Measurements from ENCODE around the gene PRAMEF17. TPM values are rescaled to one million over a fixed set of nuclear protein-coding genes. Genes with fewer than 3 reads are reported as not detected.
A peak's percentile ranks its signal among the peaks of the same experiment; 100 is the strongest.
"Not testable (repeated sequence)": the region's sequence is repeated elsewhere in the genome, so short reads cannot be mapped to it uniquely, and the experiment has no call there.

PRAMEF17 gene
- total RNA-seq, 6 donors from 2014 or later: not detected

DNA sequence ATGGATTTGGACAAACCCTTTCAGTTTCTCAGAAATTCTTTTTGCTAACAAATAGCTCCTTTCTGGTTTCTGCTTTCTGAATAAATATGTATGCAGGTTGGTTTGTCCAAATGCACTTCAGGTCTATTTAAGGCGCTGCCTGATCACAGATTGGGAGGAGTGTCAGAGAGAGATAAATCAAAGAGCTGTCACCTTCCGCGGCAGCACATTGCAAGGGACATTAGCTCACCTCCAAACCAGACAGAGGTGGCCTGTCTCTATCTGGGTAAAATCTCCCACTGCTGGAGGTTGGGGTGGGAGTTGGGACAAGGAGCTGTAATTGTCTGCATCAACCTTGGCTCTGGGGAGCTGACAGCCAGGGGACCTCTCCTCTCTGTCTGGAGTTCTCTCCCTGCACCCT, 46.0 kb downstream of the PRAMEF17 start:
- no peak for TF ChIP-seq EP300 (IDR thresholded peaks at IDR 0.05)
- no peak for TF ChIP-seq POLR2A (IDR thresholded peaks at IDR 0.05)
- TF ChIP-seq, protein P1, sequence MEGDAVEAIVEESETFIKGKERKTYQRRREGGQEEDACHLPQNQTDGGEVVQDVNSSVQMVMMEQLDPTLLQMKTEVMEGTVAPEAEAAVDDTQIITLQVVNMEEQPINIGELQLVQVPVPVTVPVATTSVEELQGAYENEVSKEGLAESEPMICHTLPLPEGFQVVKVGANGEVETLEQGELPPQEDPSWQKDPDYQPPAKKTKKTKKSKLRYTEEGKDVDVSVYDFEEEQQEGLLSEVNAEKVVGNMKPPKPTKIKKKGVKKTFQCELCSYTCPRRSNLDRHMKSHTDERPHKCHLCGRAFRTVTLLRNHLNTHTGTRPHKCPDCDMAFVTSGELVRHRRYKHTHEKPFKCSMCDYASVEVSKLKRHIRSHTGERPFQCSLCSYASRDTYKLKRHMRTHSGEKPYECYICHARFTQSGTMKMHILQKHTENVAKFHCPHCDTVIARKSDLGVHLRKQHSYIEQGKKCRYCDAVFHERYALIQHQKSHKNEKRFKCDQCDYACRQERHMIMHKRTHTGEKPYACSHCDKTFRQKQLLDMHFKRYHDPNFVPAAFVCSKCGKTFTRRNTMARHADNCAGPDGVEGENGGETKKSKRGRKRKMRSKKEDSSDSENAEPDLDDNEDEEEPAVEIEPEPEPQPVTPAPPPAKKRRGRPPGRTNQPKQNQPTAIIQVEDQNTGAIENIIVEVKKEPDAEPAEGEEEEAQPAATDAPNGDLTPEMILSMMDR (IDR thresholded peaks at IDR 0.05): no peak
- no peak for TF ChIP-seq POLR2AphosphoS5 (IDR thresholded peaks at IDR 0.05)
- Histone ChIP-seq H3K36me3 (no peaks in the 10 kb centered on the region), H3K9me3 (no peaks in the 10 kb centered on the region), H3K27ac (no peak overlapping the region), H3K4me1 (no peaks in the 10 kb centered on the region), H3K4me3 (no peak overlapping the region), H3K27me3 (no peaks in the 10 kb centered on the region)
- ATAC-seq (ENCODE audit: low FRiP score in 2 of 2): no peak
- WGBS, 2 donors: 69 to 79% methylated on average over 3 of the region's 3 CpGs
- DNase-seq: no peak

DNA sequence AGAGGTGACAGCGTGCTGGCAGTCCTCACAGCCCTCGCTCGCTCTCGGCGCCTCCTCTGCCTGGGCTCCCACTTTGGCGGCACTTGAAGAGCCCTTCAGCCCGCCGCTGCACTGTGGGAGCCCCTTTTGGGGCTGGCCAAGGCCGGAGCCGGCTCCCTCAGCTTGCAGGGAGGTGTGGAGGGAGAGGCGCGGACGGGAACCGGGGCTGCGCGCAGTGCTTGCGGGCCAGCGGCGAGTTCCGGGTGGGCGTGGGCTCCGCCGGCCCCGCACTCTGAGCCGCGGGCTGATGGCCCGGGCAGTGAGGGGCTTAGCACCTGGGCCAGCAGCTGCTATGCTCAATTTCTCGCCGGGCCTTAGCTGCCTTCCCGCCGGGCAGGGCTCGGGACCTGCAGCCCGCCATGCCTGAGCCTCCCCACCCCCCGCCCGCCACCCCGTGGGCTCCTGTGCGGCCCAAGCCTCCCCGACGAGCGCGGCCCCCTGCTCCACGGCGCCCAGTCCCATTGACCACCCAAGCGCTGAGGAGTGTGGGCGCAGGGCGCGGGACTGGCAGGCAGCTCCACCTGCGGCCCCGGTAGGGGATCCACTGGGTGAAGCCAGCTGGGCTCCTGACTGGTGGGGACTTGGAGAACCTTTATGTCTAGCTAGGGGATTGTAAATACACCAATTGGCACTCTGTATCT, 49.8 kb downstream of the PRAMEF17 start:
- not testable (repeated sequence) for H3K36me3 ChIP-seq, H3K9me3 ChIP-seq
- 92 to 95% methylated on average over 10 to 40 of the region's 49 CpGs for WGBS, 2 donors

More for the DNA sequence above, 49.8 kb downstream of the PRAMEF17 start:
- not testable (repeated sequence) for H3K27ac ChIP-seq; H3K4me3 ChIP-seq; ATAC-seq (ENCODE audit: low FRiP score in 2 of 2); H3K27me3 ChIP-seq; H3K4me1 ChIP-seq
- peak in 1 of 2 donors; percentile 78 for DNase-seq

Other genes starting within 250 kb of the PRAMEF17 start
- not detected for gene PRAMEF26, start 233.6 kb upstream of the PRAMEF17 start, total RNA-seq
- gene HNRNPCL4, start 224.0 kb upstream of the PRAMEF17 start, total RNA-seq: not detected
- not detected for gene PRAMEF9, start 217.8 kb upstream of the PRAMEF17 start, total RNA-seq
- not detected for gene PRAMEF13, start 188.2 kb upstream of the PRAMEF17 start, total RNA-seq
- gene PRAMEF18, start 163.5 kb upstream of the PRAMEF17 start, total RNA-seq: not detected
- not detected for gene PRAMEF5, start 135.4 kb upstream of the PRAMEF17 start, total RNA-seq
- not detected for gene PRAMEF8, start 104.5 kb upstream of the PRAMEF17 start, total RNA-seq
- gene PRAMEF33, start 86.1 kb upstream of the PRAMEF17 start, total RNA-seq: not detected
- not detected for gene PRAMEF15, start 74.1 kb upstream of the PRAMEF17 start, total RNA-seq
- not detected for gene PRAMEF14, start 42.5 kb upstream of the PRAMEF17 start, total RNA-seq
- gene PRAMEF19, start 17.7 kb upstream of the PRAMEF17 start, total RNA-seq: not detected
- gene PRAMEF20, start 20.8 kb downstream of the PRAMEF17 start, total RNA-seq: not detected
- under 1 TPM in 1 of 6 donors, not detected in 5; 0.11 TPM for gene LRRC38, start 124.4 kb downstream of the PRAMEF17 start, total RNA-seq
- 10 to 100 TPM in 5 of 6 donors, 1 to 10 TPM in 1; 9.4 to 56.5 (median 34.2) TPM for gene PDPN, start 194.2 kb downstream of the PRAMEF17 start, total RNA-seq

All from upper lobe of left lung (tissue), 6 donors.